Glutamatergic neuron (in vitro differentiated cells): ENCODE results near the gene FKBP5. TPM values are rescaled to one million over a fixed set of nuclear protein-coding genes. Genes with fewer than 3 reads are reported as not detected.

Experiments
- DNase-seq: peaks from one replicate; pipeline ENCODE4 v3.0.0; 2022
- H3K27ac Mint-ChIP-seq: one replicate; pipeline ENCODE4 v1.8.0; 2020; ENCODE audit warnings: mild to moderate bottlenecking, mixed read lengths, inconsistent platforms; ENCODE audit not compliant: unreplicated experiment
- H3K27me3 Mint-ChIP-seq: one replicate; pipeline ENCODE4 v1.8.0; 2020; ENCODE audit warnings: mild to moderate bottlenecking, moderate library complexity, mixed read lengths, inconsistent platforms; ENCODE audit not compliant: unreplicated experiment
- H3K36me3 Mint-ChIP-seq: one replicate; pipeline ENCODE4 v1.8.0; 2020; ENCODE audit warnings: mild to moderate bottlenecking, mixed read lengths, inconsistent platforms; ENCODE audit not compliant: unreplicated experiment
- H3K4me1 Mint-ChIP-seq: one replicate; pipeline ENCODE4 v1.8.0; 2020; ENCODE audit warnings: mild to moderate bottlenecking, low read depth, mixed read lengths, inconsistent platforms; ENCODE audit not compliant: unreplicated experiment
- H3K4me3 Mint-ChIP-seq: one replicate; pipeline ENCODE4 v1.8.0; 2020; ENCODE audit warnings: mild to moderate bottlenecking, mixed read lengths, inconsistent platforms; ENCODE audit not compliant: unreplicated experiment
- H3K9me3 Mint-ChIP-seq: one replicate; pipeline ENCODE4 v1.8.0; 2020; ENCODE audit warnings: mild to moderate bottlenecking, moderate library complexity, mixed read lengths, inconsistent platforms; ENCODE audit not compliant: unreplicated experiment
- CTCF ChIP-seq: fragments of 200-600 bp; sonication (generic); IDR thresholded peaks from one replicate; pipeline ENCODE4 v1.5.0; 2021; ENCODE audit not compliant: partially characterized antibody, unreplicated experiment
- total RNA-seq: library from RNA; stranded (reverse); fragmentation: NEBNext Ultra II Directional; extraction: Animal tissue kit (Norgen Biotek cat#: 25700); gene quantifications from one replicate; pipeline ENCODE4 v1.2.1, GENCODE V29; 2021; ENCODE audit not compliant: unreplicated experiment

FKBP5 gene
- total RNA-seq, 1 donor from 2014 or later = 10.6 TPM

DNA sequence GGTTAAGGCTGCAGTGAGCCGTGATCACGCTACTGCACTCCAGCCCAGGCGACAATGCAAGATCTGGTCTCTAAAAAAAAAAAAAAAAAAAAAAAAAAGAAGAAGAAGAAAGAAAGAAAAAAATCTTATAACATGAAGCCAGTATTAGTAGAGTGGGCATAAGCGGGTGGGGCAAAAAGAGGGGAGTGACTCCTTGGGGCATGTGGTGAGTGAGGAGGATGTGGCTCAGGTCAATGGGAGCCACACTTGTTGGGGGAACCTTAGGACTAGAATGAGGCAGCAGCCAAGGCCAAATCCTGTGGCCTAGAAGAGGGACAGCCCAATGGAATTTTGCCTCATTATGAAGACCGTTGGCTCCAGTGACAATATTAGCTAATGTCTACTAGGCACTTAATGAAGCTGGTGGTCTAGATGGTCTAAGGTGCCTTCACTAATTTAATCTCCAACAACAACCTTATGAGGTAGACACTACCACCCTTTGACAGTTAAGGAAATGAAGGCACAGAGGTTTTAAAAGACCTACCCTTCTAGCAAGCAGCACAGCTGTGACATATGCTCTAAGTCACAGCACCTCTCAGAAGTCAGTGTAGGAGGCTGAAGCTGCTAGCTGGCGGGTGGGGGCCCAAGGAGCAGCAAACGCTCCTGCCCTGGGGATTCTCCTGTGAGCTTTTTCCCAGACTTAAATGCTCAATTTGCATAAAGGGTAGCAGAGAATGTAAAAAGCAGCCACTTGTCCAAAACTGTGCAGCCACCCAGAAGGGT is 24.5 kb upstream of the FKBP5 start:
- no peaks in the 10 kb centered on the region for H3K9me3 Mint-ChIP-seq
- peaks cover 16% of the 10 kb centered on the region for H3K4me1 Mint-ChIP-seq
- no peak overlapping the region for H3K4me3 Mint-ChIP-seq
- no peak for TF ChIP-seq CTCF
- no peak overlapping the region for H3K27ac Mint-ChIP-seq
- no peaks in the 10 kb centered on the region for H3K36me3 Mint-ChIP-seq
- peaks cover 2% of the 10 kb centered on the region for H3K27me3 Mint-ChIP-seq
- DNase-seq = no peak

- no peak overlapping the region for H3K4me3 Mint-ChIP-seq
- peaks cover 2% of the 10 kb centered on the region for H3K27me3 Mint-ChIP-seq
- H3K9me3 Mint-ChIP-seq = no peaks in the 10 kb centered on the region
- H3K4me1 Mint-ChIP-seq = peaks cover 7% of the 10 kb centered on the region
- no peaks in the 10 kb centered on the region for H3K36me3 Mint-ChIP-seq
- no peak for DNase-seq
- H3K27ac Mint-ChIP-seq = no peak overlapping the region
- TF ChIP-seq CTCF = no peak
Observed at GRCh38 chr6:35711731-35712130, 23.0 kb upstream of the FKBP5 start.

- H3K4me3 Mint-ChIP-seq = no peak overlapping the region
- no peaks in the 10 kb centered on the region for H3K27me3 Mint-ChIP-seq
- H3K9me3 Mint-ChIP-seq = no peaks in the 10 kb centered on the region
- DNase-seq = no peak
- no peaks in the 10 kb centered on the region for H3K36me3 Mint-ChIP-seq
- TF ChIP-seq CTCF = no peak
- H3K27ac Mint-ChIP-seq = no peak overlapping the region
- H3K4me1 Mint-ChIP-seq = peaks cover 7% of the 10 kb centered on the region
Observed at GRCh38 chr6:35710241-35710847, 21.6 kb upstream of the FKBP5 start.

DNA sequence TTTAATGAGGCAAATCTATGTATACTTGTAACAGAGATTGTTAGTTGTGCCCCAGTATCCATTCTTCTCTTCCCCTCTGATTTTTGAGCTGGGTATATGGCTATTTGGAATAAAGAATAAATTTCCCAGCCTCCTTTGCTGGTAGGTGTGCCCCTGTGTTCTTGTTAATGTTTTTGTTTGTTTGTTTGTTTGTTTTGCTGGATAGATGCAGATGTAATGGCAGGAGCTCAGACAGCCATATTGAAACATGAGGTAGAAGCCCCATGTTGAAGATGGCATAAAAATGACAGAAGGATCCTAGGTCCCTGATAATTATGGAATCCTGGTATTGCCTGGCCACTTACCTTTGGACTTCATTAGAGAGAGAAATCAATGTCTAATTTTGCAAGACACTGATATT is 19.9 kb upstream of the FKBP5 start:
- no peak overlapping the region for H3K4me3 Mint-ChIP-seq
- no peak overlapping the region for H3K27ac Mint-ChIP-seq
- H3K4me1 Mint-ChIP-seq = peaks cover 4% of the 10 kb centered on the region
- H3K9me3 Mint-ChIP-seq = peaks cover 3% of the 10 kb centered on the region
- no peak for TF ChIP-seq CTCF
- no peaks in the 10 kb centered on the region for H3K27me3 Mint-ChIP-seq
- H3K36me3 Mint-ChIP-seq = peaks cover 9% of the 10 kb centered on the region
- no peak for DNase-seq
